Measurements from ENCODE around the gene ATP2C2.

The ATP2C2 gene

DNA sequence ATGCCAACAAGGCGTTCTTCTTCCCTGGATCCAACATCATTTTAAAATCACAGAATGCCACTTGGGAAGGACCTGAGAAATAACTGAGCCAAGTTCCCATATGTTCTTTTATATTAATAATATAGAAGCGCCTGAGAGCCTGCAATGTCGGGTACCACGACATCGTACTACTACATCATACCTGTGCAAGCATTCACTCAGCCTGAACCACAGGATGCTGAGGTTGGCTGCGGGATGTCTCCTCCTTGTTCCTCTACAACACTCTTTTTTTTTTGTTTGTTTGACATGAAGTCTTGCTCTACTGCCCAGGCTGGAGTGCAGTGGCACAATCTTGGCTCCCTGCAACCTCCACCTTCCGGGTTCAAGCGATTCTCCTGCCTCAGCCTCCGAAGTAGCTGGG is 2.1 kb upstream of the ATP2C2 start:
- no peak for DNase-seq (ENCODE audit: low read depth in 1 of 2, low spot score in 1 of 2)

DNA sequence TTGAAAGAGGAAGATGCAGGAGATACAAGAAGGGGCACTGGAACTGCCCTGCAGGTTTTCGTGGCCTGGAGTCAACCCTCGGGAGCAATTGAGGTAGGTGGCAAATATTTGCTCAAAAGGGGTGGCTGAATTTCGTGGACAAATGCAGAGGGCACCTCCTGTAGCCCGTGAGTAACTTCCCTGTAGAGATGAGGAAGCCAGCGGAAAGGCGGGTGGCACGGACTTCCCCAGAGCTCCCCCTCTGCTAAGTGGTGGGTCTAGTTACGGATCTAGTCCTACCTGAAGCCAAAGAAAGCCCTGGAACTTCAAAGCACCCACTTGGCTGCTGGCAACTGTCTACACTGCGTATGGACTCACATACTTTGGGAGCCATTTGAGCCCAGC is 1.0 kb upstream of the ATP2C2 start:
- no peak for DNase-seq (ENCODE audit: low read depth in 1 of 2, low spot score in 1 of 2)

DNA sequence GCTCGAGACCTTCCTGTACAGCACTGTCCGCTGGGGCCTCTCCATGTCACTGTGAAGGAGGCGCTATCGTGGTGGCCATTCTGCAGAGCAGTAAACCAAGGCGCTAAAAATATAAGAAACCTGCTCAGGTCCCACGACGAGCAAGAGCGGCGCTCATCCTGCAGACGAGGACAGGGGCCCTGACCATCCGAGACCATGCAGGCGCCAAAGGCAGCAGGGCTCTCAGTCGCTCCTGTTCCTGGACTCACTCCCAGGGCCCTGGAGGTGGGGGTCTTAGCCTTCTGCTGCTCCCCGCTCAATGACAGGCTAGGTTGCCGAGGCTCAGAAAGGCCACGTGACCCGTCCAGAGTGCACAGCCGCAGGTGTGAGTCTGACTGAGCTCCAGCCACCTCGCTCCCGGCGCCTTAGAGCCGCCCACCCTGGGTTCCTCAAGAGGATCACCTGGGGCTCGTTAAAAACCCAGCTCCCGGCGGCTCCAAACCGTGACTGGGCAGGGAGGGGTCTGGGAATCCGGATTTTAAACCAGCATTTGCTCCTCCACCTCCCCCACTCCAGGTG is 509 bp upstream of the ATP2C2 start:
- no peak for DNase-seq (ENCODE audit: low read depth in 1 of 2, low spot score in 1 of 2)

DNA sequence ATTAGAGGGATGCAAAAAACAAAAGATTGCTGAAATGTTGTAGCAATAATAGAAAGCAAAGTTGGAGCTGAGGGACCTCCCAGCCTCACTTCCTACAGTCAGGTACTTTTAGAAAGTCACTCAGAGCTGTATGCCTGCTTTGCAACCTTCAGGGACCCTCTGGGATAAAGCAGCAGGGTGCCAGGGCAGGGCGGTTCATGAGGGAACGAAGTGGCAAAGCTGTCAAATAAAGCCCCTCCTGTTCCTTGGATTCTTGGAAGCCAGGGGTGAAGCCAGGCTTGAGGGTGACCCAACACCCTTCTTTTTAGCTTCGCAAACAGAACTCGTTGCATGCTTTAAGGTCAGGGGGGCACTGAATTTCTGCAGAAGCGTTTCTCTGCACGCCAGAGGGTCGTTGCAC is 767 bp downstream of the ATP2C2 start:
- no peak for DNase-seq (ENCODE audit: low read depth in 1 of 2, low spot score in 1 of 2)

DNA sequence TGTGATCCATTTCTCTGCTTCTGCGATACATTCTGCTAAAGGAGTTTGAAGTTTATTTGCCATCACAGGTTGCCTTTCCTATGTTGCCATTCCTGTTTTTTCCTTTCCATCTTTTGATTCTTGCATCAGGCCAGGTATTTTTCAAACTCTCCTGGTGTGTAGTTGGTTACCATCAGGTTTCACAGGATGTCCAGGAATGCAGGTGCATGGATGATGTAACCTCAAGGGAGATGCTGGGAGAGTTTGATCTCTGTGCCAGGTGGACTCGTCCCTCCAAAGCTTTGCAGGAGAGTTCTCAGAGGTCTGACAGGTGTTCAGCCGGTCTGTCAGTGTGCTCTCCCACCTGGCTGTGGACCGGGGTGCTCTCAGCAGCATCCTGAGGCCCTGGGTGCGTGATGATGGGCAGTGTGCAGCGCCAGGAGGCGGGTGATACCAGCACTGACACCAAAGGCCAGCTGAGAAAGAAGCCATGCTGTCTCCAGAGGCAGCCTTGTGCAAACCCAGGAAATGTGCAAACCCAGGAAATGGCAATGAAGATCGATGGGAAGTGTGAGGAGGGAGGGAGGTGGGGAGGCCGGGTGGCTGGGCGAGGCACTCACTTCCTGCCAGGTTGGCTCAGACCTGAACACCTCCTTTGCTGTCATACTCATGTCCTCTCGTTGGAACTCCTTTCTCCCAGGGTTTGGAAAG is 1.7 kb downstream of the ATP2C2 start:
- DNase-seq (ENCODE audit: low read depth in 1 of 2, low spot score in 1 of 2), result no peak

DNA sequence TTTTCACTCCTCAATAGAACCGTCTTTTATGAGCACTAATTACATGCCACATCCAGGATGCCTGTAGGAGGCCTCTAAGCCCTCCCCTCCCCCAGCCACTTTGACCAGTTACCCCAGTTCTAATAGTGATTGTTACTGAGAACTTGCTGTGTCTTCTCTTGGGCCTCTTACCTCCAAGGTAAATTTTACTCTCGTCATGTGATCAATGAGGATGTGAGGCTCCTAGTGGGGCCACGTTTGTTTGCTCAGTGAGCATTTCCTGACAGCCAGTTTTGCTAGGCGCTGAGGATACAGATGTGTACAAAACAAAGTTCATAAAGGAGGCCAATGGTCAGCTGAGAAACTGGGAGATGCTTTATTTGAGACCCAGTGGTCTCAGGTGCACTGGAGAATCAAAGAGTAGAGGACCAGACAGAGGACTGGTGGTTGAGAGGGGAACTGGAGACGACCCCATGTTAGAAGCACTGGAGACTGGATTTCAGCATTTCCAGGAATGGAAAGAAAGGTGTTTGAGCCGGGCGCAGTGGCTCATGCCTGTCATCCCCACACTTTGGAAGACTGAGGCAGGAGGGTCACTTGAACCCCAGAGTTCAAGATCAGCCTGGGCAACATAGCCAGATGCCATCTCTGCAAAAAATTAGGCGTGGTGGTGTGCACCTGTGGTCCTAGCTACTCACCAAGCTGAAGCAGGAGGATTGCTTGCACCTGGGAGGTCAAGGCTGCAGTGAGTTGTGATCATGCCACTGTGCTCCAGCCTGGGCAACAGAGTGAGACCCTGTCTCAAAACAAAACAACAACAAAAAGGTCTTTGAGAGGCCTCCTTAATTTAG is 2.6 kb downstream of the ATP2C2 start:
- DNase-seq (ENCODE audit: low read depth in 1 of 2, low spot score in 1 of 2), result no peak

DNA sequence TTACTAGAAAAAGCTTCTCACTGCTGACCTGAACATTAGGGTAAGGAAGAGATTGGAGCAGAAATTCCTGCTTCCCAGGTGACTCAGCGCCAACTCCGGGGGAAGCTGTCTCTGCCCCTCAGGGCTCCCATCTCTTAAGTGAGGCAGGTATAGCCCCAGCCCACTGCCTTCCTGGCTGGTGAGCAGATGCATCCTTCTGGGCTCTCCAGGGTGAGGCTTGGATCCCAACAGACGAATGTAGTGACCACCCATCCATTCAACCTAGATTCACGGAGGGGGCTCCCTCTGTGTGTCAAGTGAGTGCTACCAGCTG is 3.2 kb downstream of the ATP2C2 start:
- no peak for DNase-seq (ENCODE audit: low read depth in 1 of 2, low spot score in 1 of 2)

DNA sequence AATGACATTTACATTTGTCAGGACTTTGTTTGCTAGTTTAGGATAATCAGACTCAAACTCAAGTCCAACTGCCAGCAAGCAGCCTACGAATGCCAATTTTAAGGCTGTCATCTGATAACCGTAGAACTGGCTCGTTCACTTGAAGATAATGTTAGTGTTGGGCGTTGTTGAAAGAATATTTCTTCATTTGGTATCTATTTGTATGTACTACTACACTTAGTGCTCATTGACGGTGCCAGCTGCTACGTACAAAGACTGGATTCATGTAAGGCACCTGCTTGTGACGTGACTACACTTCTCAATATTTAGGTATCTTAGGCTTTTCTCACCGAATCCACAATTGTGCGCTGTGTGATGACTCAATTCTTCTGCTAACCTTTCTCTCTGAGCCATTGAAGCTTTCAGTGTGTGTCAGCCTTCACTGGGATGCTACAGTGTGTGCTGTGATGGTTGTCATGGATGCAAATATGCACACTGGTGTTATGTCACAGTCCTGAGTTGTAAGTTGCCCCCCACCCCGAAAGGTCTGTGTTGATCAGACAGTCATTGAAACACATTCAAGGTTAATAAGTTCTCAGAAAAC is 5.7 kb downstream of the ATP2C2 start:
- no peak for DNase-seq (ENCODE audit: low read depth in 1 of 2, low spot score in 1 of 2)

DNA sequence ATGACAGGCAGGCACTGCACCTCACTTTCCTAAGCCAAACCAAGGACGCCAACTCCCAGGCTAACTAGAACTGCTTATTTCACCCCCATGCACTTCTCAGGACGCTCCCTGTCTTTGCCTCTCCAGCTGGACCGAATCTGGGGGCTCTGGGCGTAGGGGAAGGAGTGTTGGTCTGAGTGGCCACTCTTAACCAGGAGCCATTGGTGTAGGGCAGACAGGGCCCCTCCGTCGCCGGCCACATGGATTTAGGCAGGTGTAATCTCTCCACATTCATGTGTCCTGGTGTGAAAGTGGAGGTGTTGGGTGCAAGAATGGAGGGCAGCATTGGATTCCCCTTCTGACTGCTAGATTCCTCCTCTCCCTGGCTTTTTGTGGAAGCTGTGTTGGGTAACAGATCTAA is 9.8 kb downstream of the ATP2C2 start:
- DNase-seq (ENCODE audit: low read depth in 1 of 2, low spot score in 1 of 2), result no peak

DNA sequence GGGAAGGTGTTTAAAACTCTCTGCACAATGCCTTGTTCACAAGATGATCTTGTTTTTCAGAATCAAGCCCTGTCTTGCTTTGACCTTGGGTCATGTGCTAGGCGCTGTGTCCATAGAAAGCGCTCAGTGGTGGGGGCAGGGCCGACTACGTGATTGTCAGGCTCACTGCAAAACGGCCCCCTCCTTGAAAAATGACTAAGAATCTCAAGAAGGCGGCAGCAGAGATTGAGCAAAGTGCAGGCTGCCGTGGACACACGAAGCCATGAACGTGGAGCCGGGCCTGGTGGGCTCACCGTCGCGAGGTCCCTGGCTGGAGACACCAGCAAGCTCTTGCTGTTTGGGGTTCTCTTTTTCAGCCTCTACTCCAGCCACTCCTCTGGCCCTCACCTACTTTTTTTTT is 10.2 kb downstream of the ATP2C2 start:
- no peak for DNase-seq (ENCODE audit: low read depth in 1 of 2, low spot score in 1 of 2)

DNA sequence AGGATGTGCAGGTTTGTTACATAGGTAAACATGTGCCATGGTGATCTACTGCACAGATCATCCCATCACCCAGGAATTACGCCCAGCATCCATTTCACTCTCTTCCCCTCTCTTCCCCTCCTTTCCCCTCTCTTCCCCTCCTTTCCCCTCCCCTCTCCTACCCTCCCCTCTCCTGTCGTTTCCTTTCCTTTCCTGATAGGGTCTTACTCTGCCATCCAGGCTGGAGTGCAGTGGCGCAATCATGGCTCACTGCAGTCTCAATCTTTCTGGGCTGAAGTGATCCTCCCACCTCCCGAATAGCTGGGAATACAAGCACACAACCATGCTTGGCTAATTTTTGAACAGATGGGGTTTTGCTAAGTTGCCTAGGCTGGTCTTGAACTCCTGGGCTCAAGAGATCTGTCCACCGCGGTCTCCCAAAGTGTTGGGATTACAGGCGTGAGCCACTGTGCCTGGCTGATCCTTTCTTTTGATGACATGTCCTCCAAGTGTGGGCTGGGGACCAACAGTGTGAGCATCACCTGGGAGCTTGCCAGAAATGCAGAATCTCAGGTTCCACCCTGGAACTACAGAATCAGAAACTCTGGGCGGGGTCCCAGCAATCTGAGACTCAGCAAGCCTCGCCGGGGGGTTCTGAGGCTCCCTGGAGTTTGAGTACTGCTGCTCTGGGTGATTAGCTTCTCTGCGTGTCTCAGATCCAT is 10.8 kb downstream of the ATP2C2 start:
- no peak for DNase-seq (ENCODE audit: low read depth in 1 of 2, low spot score in 1 of 2)

DNA sequence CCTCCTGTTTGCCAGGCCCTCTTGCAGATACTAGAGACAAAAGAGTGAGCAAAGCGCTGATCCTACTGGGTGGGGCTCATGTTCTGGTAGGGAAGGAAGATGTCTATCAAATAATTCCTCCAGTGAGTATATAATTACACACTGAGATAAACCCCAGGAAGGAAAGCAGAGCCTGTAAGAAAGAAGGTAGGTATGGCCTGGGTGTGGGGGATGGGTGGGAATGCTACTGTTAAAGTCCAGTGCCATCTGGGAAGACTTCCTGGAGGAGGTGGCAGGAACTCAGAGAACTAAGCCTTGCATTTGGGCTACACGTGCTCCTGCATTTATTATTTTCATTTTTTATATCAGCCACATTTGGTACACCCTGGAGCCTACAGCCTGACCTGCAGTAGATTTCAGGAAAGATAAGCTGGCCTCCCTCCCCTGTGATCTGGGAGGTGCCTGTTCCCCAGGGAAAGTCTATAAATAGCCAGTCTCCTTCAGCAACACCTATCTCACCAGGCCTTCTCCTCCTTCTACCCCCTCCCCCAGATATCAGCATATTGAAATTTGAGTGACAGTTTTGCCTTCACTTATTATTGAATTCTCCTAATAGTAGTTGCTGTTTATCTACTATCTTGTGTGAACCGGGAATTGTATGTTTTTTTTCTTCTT is 11.5 kb downstream of the ATP2C2 start:
- no peak for DNase-seq (ENCODE audit: low read depth in 1 of 2, low spot score in 1 of 2)

DNA sequence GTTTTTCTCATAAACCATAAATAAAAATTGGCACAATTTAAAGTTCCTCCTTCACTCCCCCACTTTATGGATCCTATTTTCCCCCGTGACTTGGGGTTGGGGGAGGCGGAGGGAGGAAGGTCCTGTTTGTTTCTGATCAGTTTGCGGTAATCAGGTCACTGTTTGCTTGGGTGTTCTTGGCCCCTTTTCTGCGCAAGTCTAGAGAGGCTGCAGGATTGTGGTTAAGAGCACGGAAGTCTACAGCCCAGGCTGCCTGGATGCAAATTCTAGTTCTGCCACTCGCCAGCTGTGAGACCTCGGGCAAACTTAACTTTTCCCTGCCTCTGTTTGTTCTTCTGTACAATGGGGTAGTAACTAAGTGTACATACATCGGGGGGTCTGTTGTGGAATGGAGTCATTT is 12.1 kb downstream of the ATP2C2 start:
- no peak for DNase-seq (ENCODE audit: low read depth in 1 of 2, low spot score in 1 of 2)

DNA sequence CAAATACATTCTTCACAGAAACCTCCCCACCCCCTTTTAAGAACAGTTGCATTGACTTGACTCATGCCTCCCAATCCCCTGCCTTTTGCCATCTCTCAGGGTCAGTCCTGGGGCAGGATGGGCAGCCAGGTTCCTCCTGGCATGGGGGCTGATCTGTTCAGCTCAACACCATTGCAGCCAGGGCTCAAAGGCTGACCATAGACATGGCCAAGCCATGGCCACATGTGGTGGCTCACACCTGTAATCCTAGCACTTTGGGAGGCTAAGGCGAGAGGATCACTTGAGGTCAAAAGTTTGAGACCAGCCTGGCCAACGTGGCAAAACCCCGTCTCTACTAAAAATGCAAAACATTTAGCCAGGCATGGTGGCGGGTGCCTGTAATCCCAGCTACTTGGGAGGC is 14.1 kb downstream of the ATP2C2 start:
- DNase-seq (ENCODE audit: low read depth in 1 of 2, low spot score in 1 of 2), result no peak

DNA sequence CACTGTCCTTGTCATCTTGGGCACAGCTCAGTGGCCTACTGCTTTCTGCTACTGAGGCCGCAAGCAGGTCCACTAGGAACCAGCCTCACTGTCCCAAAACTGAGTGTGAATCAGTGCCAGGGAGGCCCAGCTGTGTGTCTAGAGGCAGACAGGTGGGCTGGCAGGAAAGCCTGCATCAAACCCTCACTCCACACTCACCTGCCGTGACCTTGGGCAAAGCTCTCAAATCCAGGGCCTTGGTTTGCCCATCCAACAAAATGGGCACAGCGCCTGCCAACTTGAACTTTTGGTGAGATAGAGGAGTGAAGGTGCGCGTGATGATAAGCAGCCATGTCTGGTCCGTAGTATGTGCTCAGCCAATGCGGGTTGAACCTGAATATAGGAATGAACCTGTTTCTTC is 14.8 kb downstream of the ATP2C2 start:
- DNase-seq (ENCODE audit: low read depth in 1 of 2, low spot score in 1 of 2), result no peak

DNA sequence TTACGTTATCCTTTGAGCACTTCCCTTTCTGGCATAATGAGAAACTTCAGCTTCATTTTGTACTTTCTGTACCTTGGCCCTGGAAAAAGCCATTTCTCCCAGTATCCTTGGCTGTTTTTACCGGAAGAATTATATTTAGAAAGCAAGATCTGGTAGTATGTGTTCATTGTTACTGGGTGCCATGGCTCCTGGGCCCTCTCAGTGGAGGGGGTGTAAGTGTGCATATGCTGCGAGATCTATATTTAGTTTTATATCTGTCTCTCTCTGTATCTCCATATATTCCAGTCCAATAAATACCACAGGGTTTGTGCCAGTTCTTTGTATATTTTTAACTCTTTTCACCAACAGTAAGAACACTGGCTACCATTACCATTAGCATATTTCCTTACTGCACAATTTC is 17.7 kb downstream of the ATP2C2 start:
- no peak for DNase-seq (ENCODE audit: low read depth in 1 of 2, low spot score in 1 of 2)

DNA sequence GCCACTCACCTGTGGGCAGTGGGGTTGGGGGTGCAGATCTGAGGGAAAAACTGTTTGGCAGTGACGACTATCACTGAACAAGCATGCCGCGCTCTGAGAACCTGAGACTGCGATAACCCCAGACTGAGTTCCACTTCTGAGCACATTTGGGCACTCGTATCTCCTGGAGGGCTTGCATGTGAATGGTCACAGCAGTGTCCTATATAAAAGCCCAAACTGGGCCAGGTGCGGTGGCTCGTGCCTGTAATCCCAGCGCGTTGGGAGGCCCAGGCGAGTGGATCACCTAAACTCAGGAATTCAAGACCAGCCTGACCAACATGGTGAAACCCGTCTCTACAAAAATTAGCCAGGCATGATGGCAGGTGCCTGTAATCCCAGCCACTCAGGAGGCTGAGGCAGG is 18.7 kb downstream of the ATP2C2 start:
- no peak for DNase-seq (ENCODE audit: low read depth in 1 of 2, low spot score in 1 of 2)

DNA sequence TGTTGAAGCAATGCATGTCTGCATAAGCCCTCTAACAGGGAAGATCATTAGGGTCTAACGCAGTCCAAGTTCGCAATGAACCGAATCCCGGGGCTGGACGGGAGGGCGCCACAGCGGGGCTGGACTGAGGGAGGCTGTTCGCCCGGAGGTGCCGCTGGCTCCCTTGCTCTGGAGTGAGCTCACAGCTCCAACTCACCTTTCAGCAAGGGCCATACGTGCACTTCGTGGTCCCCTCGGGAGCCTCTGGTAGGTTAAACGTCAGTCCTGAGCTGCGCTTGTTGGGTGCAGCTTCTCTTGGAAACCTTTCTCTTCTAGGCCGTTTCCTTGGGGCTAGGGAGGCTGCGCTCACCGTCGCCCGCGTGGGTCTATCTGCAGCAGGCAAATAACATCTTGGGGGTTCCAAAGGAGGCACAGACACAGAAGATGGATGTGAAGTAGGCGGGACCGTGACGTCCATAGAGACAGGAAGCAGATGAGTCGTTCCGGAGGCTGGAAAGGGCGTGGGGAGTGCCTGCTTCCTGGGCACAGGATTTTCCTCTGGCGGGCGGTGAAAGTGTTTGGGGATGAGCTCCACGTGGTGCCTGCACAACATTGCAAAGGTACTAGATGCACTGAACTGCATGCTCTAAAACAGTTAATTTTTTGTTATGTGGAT is 21.9 kb downstream of the ATP2C2 start:
- no peak for DNase-seq (ENCODE audit: low read depth in 1 of 2, low spot score in 1 of 2)

DNA sequence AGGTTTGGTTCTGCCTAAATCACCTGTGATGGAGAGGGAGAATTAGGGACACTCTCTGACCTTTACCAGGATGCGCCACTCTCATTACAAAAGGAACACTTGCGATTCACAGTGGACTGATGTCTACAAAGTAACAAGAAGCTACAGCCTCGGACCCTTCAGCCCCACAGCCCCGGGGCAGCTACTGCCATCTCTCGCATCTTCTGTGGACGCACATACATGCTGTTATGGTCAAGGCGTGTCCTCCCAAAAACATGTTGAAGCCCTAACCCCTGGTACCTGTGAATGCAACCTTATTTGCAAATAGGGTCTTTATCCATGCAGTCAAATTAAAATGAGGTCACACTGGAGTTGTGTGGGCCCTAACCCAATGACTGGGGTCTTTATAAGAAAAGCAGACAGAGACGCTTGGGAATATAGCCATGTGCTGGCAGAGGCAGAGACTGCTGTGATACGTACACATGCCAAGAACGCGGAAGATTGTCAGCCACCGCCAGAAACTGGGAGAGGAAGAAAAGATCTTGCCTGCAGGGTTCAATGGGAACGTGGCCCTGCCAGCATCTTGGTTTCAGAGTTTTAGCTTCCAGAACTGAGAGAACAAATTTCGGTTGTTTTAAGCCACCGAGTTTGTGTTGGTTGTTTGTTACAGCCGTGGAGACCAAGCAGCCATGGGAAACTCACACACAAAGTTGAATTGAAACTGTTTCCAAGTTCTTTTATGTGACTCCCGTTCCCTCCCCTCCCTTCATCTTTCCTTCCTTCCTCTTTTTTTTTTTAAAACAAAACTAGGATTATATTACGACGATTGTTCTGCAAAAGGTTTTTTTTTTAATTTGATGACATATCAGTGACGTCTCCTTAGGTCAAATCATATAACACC is 23.1 kb downstream of the ATP2C2 start:
- no peak for DNase-seq (ENCODE audit: low read depth in 1 of 2, low spot score in 1 of 2)

DNA sequence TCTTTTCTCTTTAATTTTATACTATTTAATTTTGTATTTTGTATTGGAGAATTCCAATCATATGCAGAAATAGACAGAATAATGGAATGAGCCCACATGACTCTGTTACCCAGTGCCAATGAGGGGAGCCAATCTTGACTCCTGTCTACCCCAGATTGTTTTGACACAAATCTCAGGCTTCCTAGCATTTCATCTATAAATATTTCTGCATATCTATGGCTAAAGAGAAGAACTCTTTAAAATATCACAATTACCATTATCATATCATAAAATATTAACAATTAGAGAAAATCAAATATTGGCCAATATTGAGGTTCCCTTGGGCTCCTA is 23.7 kb downstream of the ATP2C2 start:
- no peak for DNase-seq (ENCODE audit: low read depth in 1 of 2, low spot score in 1 of 2)

All from activated CD4-positive, alpha-beta T cell treated with anti-CD3 and anti-CD28 coated beads, Interleukin-2, amount 50 U/mL, for 24 hours (primary cell).